Right renal cortex interstitium (tissue), 3 donors: ENCODE data around the gene TES. TPM values are rescaled to one million over a fixed set of nuclear protein-coding genes. Genes with fewer than 3 reads are reported as not detected.

ENCODE experiments used
- DNase-seq, 3 donors: peaks; one replicate each; pipeline ENCODE4 v3.0.0-alpha.2; 2013; ENCODE audit warnings: low read depth in 3 of 3, low spot score in 2 of 3
- polyA plus RNA-seq, 3 donors: library from polyadenylated mRNA; unstranded; fragments of 120-200 nt; gene quantifications; one replicate each; pipeline ENCODE4 v1.2.1, GENCODE V29; 2013; ENCODE audit not compliant: insufficient read length in 3 of 3

The TES gene
- polyA plus RNA-seq, 3 donors = 75.5 to 80.6 (median 80.4) TPM

DNA sequence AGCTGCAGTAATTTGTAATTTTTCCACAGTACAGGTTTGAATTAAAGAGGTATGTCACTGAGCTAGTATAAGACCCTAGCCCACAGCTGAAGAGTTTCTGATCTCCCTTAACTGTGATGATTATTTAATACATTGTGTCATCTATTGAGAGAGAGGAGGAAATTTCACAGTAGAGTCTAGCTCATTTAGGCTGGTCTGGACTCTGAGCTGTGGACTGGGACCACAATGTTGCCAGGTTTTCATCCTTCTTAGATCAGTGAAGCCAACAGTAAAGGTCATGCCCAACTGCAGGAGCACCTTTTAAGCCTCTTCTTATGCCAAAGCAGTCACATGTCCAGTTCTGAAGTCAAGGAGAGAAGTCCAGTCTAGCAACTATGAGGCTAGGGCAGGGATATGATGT, 8.9 kb downstream of the TES start:
- no peak for DNase-seq

GRCh38 chr7:116219834-116220233, 9.5 kb downstream of the TES start:
- DNase-seq = no peak

DNA sequence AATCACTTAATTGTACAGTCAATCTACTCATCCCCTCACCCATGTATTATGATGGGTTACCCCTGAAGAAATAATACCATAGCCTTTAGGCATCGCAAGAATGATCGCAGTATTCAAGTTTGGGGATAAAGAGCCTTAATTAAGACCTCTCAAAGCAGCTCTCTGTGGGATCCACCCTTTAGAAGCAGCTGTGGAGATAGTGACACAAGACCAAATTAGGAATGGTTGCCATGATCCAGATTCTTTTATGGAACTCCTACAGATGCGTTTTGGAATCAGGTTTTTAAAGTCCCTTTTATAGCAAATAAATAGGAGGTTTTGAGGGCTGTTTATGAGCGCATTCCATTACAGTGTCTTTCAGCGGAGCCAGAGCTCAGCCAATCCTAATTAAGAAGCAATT, 12.2 kb downstream of the TES start:
- DNase-seq = no peak

- DNase-seq = no peak
These were observed 13.2 kb downstream of the TES start for GRCh38 chr7:116223588-116223987.

- no peak for DNase-seq
These were observed 14.3 kb downstream of the TES start for GRCh38 chr7:116224492-116225098.

GRCh38 chr7:116225860-116226259, 15.5 kb downstream of the TES start:
- no peak for DNase-seq

- DNase-seq = no peak
These were observed 16.3 kb downstream of the TES start for GRCh38 chr7:116226664-116227063.

DNA sequence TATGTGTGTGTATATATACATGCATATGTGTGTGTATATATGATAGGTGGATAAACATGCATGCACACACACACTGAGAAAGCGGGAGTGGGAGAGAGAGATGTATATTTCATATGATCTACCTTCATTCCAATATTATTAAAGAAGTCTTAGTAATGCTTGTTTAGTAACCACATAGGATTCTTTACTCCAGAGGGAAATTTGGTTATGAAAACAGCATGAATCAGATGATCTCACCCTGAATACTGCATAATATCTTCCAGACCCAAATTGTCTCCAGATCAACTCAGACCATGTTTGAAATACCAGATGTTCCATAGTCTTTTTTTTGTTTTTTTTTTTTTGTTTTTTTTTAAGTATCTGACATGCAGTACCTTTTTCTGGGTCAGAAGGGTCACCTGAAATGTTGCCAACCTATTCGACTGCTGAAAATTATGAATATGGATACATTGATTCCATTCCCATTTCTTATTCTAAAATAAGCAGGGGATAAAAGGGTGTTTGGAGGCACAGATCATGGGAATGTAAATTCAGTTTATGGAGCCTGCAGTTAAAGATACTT, 17.4 kb downstream of the TES start:
- DNase-seq = no peak

GRCh38 chr7:116228241-116228640, 17.9 kb downstream of the TES start:
- no peak for DNase-seq

GRCh38 chr7:116229366-116229765, 19.0 kb downstream of the TES start:
- DNase-seq = no peak

GRCh38 chr7:116230191-116231005, 20.1 kb downstream of the TES start:
- no peak for DNase-seq

- no peak for DNase-seq
These were observed 21.2 kb downstream of the TES start for GRCh38 chr7:116231543-116231942.

- no peak for DNase-seq
These were observed 21.6 kb downstream of the TES start for GRCh38 chr7:116231949-116232348.

DNA sequence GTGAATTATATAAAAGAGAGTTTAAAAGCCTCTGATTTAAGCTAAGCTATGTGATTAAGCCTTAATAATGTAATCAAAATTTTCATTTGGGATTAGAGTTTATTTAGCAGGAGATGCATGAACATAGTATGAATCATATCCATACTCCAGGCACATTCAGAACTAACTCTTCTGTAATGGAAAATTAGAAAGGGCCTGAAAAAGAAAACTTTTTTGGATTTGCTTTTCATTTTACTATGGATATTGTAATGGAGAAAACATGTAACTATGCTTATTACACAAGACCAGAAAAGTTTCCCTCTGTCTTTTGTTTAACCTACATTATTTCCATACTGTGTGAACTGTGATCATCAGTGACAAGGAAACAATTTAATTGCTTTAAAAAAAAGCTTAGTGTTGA, 22.0 kb downstream of the TES start:
- DNase-seq = no peak

DNA sequence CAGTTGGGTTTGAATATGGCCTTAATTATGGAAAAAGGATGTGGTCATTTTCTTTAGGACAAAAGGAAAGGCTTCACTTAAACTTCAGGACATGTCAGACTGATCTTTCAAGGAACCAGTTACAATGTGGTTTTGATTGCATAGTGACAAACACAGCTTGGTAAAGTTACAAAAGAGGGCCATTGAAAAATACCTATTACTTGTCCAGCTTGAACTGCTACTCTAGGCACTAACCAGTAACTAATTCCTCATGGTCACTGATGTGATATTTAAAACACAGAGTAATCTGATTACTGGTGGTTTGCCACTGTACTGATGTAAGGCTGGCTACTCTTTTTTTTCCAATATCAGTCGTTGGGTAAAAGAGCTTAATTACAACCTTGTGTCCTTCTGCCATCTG, 22.6 kb downstream of the TES start:
- DNase-seq = no peak

DNA sequence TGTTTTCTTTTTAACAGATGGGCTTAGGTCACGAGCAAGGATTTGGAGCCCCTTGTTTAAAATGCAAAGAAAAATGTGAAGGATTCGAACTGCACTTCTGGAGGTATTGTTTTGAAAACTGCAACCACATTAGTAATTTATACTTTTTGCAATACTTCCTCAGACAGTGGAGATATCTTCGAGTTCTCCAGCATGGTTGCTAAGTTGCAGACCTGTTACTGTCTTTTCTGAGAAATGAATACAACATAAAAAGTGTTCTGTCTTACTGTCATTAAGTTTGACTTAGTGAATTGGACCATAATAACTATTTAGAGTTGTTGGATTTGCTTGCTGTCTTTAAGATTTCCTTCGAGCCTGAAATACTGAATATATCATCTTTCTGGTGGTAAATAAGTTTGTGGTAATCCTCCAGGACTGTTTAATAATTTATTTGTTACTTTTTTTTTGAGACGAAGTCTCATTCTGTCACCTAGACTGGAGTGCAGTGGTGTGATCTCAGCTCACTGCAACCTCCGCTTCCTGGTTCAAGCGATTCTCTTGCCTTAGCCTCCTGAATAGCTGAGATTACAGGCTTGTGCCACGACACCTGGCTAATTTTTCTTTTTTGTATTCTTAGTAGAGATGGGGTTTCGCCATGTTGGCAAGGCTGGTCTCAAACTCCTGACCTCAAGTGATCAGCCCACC, 24.3 kb downstream of the TES start:
- no peak for DNase-seq

GRCh38 chr7:116235380-116235779, 25.0 kb downstream of the TES start:
- DNase-seq = no peak

- DNase-seq = peak in 1 of 3 donors; percentile 36
These were observed 25.8 kb downstream of the TES start for GRCh38 chr7:116236020-116236630.

GRCh38 chr7:116239020-116239419, 28.7 kb downstream of the TES start:
- no peak for DNase-seq

GRCh38 chr7:116239434-116239833, 29.1 kb downstream of the TES start:
- no peak for DNase-seq

- no peak for DNase-seq
These were observed 29.8 kb downstream of the TES start for GRCh38 chr7:116240024-116240668.
